Naive thymus-derived CD4-positive, alpha-beta T cell (primary cell): ENCODE data around the gene CDH16. TPM values are rescaled to one million over a fixed set of nuclear protein-coding genes. Genes with fewer than 3 reads are reported as not detected.
A peak's percentile ranks its signal among the peaks of the same experiment; 100 is the strongest.
"Not testable (repeated sequence)": the region's sequence is repeated elsewhere in the genome, so short reads cannot be mapped to it uniquely, and the experiment has no call there.

Experiments used
- ATAC-seq: fragments of 150-1000 bp; cut with Tn5 transposase; 2 replicates; pipeline ENCODE4 v1.10.0; 2021; ENCODE audit warnings: mild to moderate bottlenecking, moderate library complexity
- CTCF ChIA-PET: fragments of 350-600 bp; sonication (Branson Sonifier 250); formaldehyde crosslinking; loops from one replicate; lab custom pipeline; 2021; ENCODE audit warnings: antibody characterized with exemption; lab: Charles Lee
- POLR2A ChIA-PET: fragments of 350-600 bp; sonication (Branson Sonifier 250); formaldehyde crosslinking; loops from one replicate; lab custom pipeline; 2021; ENCODE audit warnings: antibody characterized with exemption, inconsistent platforms; lab: Charles Lee
- DNase-seq, 9 donors: peaks; one replicate each; pipeline versions ENCODE4 v3.0.0 to v3.0.0-alpha.2; 2020 to 2022; ENCODE audit warnings: mixed read lengths in 1 of 9
- H3K27ac ChIP-seq: one replicate; pipeline ENCODE4 v1.7.0; 2013; ENCODE audit warnings: mild to moderate bottlenecking, low read depth, low read length, moderate library complexity
- H3K27me3 ChIP-seq, 2 donors: one replicate each; pipeline ENCODE4 v1.7.0; 2013; ENCODE audit warnings: low read length in 2 of 2, mild to moderate bottlenecking in 2 of 2, moderate library complexity in 2 of 2; ENCODE audit not compliant: control insufficient read depth in 2 of 2, insufficient read depth in 2 of 2
- H3K36me3 ChIP-seq, 3 experiments: 1 replicate in 2 of 3; 2 replicates in 1 of 3; pipeline ENCODE4 v1.7.0; 2013; ENCODE audit warnings: low read length in 3 of 3, mild to moderate bottlenecking in 3 of 3, moderate library complexity in 1 of 3; ENCODE audit not compliant: insufficient read depth in 3 of 3, control insufficient read depth in 2 of 3
- H3K4me1 ChIP-seq, 2 donors: one replicate each; pipeline ENCODE4 v1.7.0; 2013; ENCODE audit warnings: low read length in 2 of 2, mild to moderate bottlenecking in 2 of 2, moderate library complexity in 1 of 2; ENCODE audit not compliant: control insufficient read depth in 2 of 2, insufficient read depth in 2 of 2
- H3K4me3 ChIP-seq: 2 replicates; pipeline ENCODE4 v1.7.0; 2013; ENCODE audit warnings: mild to moderate bottlenecking, low read length
- H3K9me3 ChIP-seq, 3 experiments: 1 replicate in 2 of 3; 2 replicates in 1 of 3; pipeline ENCODE4 v1.7.0; 2013; ENCODE audit warnings: low read length in 3 of 3; ENCODE audit not compliant: control insufficient read depth in 2 of 3
- H3K27ac Mint-ChIP-seq, 9 donors: one replicate each; pipeline ENCODE4 v1.8.0; 2020 to 2022; ENCODE audit warnings: mixed read lengths in 9 of 9, mild to moderate bottlenecking in 8 of 9, moderate library complexity in 5 of 9, inconsistent platforms in 2 of 9
- H3K27me3 Mint-ChIP-seq, 5 donors: one replicate each; pipeline ENCODE4 v1.8.0; 2021 to 2022; ENCODE audit warnings: mixed read lengths in 5 of 5, mild to moderate bottlenecking in 1 of 5
- H3K36me3 Mint-ChIP-seq, 5 donors: one replicate each; pipeline ENCODE4 v1.8.0; 2020 to 2022; ENCODE audit warnings: mixed read lengths in 5 of 5, mild to moderate bottlenecking in 3 of 5, inconsistent platforms in 1 of 5
- H3K4me1 Mint-ChIP-seq, 7 donors: one replicate each; pipeline ENCODE4 v1.8.0; 2020 to 2022; ENCODE audit warnings: mixed read lengths in 7 of 7, mild to moderate bottlenecking in 3 of 7, inconsistent platforms in 1 of 7
- H3K4me3 Mint-ChIP-seq, 10 donors: one replicate each; pipeline ENCODE4 v1.8.0; 2020 to 2022; ENCODE audit warnings: mild to moderate bottlenecking in 10 of 10, mixed read lengths in 10 of 10, moderate library complexity in 6 of 10, inconsistent platforms in 2 of 10
- H3K9me3 Mint-ChIP-seq, 11 donors: one replicate each; pipeline ENCODE4 v1.8.0; 2020 to 2022; ENCODE audit warnings: mixed read lengths in 11 of 11, mild to moderate bottlenecking in 4 of 11, inconsistent platforms in 1 of 11, moderate library complexity in 1 of 11
- intact Hi-C, 2 donors: fragments of 100-400 bp; cut with micrococcal nuclease; formaldehyde crosslinking; loops; one replicate each; pipeline ENCODE4 v1.15.1; 2023
- polyA plus RNA-seq, 2 donors: library from polyadenylated mRNA; unstranded; fragments of 300-500 nt; fragmentation: Illumina TruSeq; gene quantifications; one replicate each; pipeline ENCODE4 v1.2.3, GENCODE V29; 2021
- total RNA-seq, 6 experiments: library from RNA in 5 of 6; stranded (reverse) in 5 of 6; gene quantifications; 1 replicate in 5 of 6; 2 replicates in 1 of 6; pipeline ENCODE4 v1.2.3 and lab custom pipeline; 2021 to 2026

The CDH16 gene
- total and polyA plus RNA-seq, 7 experiments from 2014 or later, result not detected

- Mint-ChIP-seq H3K27ac (peak overlapping the region in 1 of 9 donors; percentile 77), H3K4me1 (peaks cover 7 to 49% (median 19%) of the 10 kb centered on the region in 7 donors), H3K4me3 (peak overlapping the region in 2 of 10 donors; percentile 51 to 69), H3K27me3 (no peaks in the 10 kb centered on the region), H3K9me3 (no peaks in the 10 kb centered on the region), H3K36me3 (no peaks in the 10 kb centered on the region)
- H3K27me3 ChIP-seq, result no peaks in the 10 kb centered on the region
- peaks cover 5 to 10% of the 10 kb centered on the region in 2 donors for H3K4me1 ChIP-seq
- no peak for DNase-seq
- no peak overlapping the region for H3K4me3 ChIP-seq
- no peaks in the 10 kb centered on the region for H3K9me3 ChIP-seq
- no peak for ATAC-seq
- H3K27ac ChIP-seq, result no peak overlapping the region
- CTCF ChIA-PET, result interaction anchor here (1.2 to 1.7 kb wide), 4 partner anchors 19 to 465 kb away, joined by 3 to 6 read pairs (median 4); partner anchors contain the start of gene NAE1
- H3K36me3 ChIP-seq, result no peaks in the 10 kb centered on the region
- intact Hi-C loops, result loop anchor here (2.0 to 5.0 kb wide), 8 partner anchors 41 to 395 kb away; partner anchors contain the start of genes DYNC1LI2 (in 2 of the 2) and NAE1 (in 1 of the 2)
- POLR2A ChIA-PET, result interaction anchor here (1.1 to 1.7 kb wide), 2 partner anchors 10 to 42 kb away, joined by 4 to 15 read pairs; partner anchors contain the start of gene NAE1
Measured at GRCh38 chr16:66871840-66872239, 46.8 kb downstream of the CDH16 start.

GRCh38 chr16:66871363-66871762 lies 47.3 kb downstream of the CDH16 start:
- H3K4me3 ChIP-seq, DNase-seq, H3K27me3 ChIP-seq, H3K27ac ChIP-seq, H3K4me1 ChIP-seq, CTCF ChIA-PET, H3K27ac Mint-ChIP-seq, H3K4me3 Mint-ChIP-seq, H3K36me3 Mint-ChIP-seq, H3K27me3 Mint-ChIP-seq, POLR2A ChIA-PET, H3K9me3 ChIP-seq, H3K9me3 Mint-ChIP-seq, ATAC-seq, H3K36me3 ChIP-seq: not testable (repeated sequence)
- H3K4me1 Mint-ChIP-seq, result peaks cover 7 to 49% (median 19%) of the 10 kb centered on the region in 7 donors
- intact Hi-C loops, result loop anchor here (5.0 kb wide), 3 partner anchors 119 to 394 kb away; partner anchors contain the start of gene DYNC1LI2 (in 1 of the 2)

GRCh38 chr16:66869424-66869823 lies 49.3 kb downstream of the CDH16 start:
- no peak overlapping the region for H3K4me3 ChIP-seq
- no peaks in the 10 kb centered on the region for H3K36me3 ChIP-seq
- ATAC-seq (no peak), DNase-seq (no peak)
- no peaks in the 10 kb centered on the region for H3K9me3 ChIP-seq
- Mint-ChIP-seq H3K4me3 (no peak overlapping the region), H3K27me3 (no peaks in the 10 kb centered on the region), H3K9me3 (no peaks in the 10 kb centered on the region), H3K27ac (peak overlapping the region in 1 of 9 donors; percentile 49), H3K4me1 (peaks cover 7 to 33% (median 19%) of the 10 kb centered on the region in 7 donors), H3K36me3 (no peaks in the 10 kb centered on the region)
- ChIA-PET CTCF (interaction anchor here (0.7 to 3.7 kb wide), 2 partner anchors 12 to 39 kb away, joined by 3 to 26 read pairs; partner anchors contain the start of genes NAE1 and PDP2), POLR2A (no interaction called here)
- no peak overlapping the region for H3K27ac ChIP-seq
- H3K4me1 ChIP-seq, result peaks cover 5 to 10% of the 10 kb centered on the region in 2 donors
- H3K27me3 ChIP-seq, result no peaks in the 10 kb centered on the region
- intact Hi-C loops, result no loop called here

- Mint-ChIP-seq H3K4me3 (no peak overlapping the region), H3K36me3 (no peaks in the 10 kb centered on the region), H3K9me3 (no peaks in the 10 kb centered on the region), H3K4me1 (peaks cover 0 to 6% (median 5%) of the 10 kb centered on the region in 7 donors), H3K27me3 (no peaks in the 10 kb centered on the region), H3K27ac (no peak overlapping the region)
- intact Hi-C loops, result no loop called here
- H3K27me3 ChIP-seq, result no peaks in the 10 kb centered on the region
- no peaks in the 10 kb centered on the region for H3K9me3 ChIP-seq
- H3K4me3 ChIP-seq, result no peak overlapping the region
- ChIA-PET POLR2A (no interaction called here), CTCF (interaction anchor here (1.5 kb wide), 1 partner anchor 9 kb away, joined by 4 read pairs; no protein-coding TSS in a partner anchor)
- ATAC-seq (no peak), DNase-seq (no peak)
- H3K27ac ChIP-seq, result no peak overlapping the region
- H3K36me3 ChIP-seq, result no peaks in the 10 kb centered on the region
- H3K4me1 ChIP-seq, result peaks cover 0 to 4% of the 10 kb centered on the region in 2 donors
Measured at GRCh38 chr16:66863707-66864106, 55.0 kb downstream of the CDH16 start.

GRCh38 chr16:66862023-66862520 lies 56.6 kb downstream of the CDH16 start:
- no peak overlapping the region for H3K27ac ChIP-seq
- intact Hi-C loops, result no loop called here
- H3K27ac Mint-ChIP-seq, result no peak overlapping the region

GRCh38 chr16:66859397-66860068 lies 59.2 kb downstream of the CDH16 start:
- H3K27ac ChIP-seq, result no peak overlapping the region
- DNase-seq, result no peak
- Mint-ChIP-seq H3K27me3 (no peaks in the 10 kb centered on the region), H3K4me1 (no peaks in the 10 kb centered on the region), H3K9me3 (no peaks in the 10 kb centered on the region), H3K36me3 (no peaks in the 10 kb centered on the region), H3K4me3 (no peak overlapping the region), H3K27ac (no peak overlapping the region)
- intact Hi-C loops, result no loop called here
- no peaks in the 10 kb centered on the region for H3K36me3 ChIP-seq
- no peak overlapping the region for H3K4me3 ChIP-seq
- CTCF ChIA-PET, result no interaction called here
- H3K4me1 ChIP-seq, result no peaks in the 10 kb centered on the region
- ATAC-seq, result no peak
- POLR2A ChIA-PET, result no interaction called here
- no peaks in the 10 kb centered on the region for H3K9me3 ChIP-seq
- no peaks in the 10 kb centered on the region for H3K27me3 ChIP-seq

More at GRCh38 chr16:66862023-66862520, 56.6 kb downstream of the CDH16 start:
- no peak overlapping the region for H3K4me3 Mint-ChIP-seq
- no peaks in the 10 kb centered on the region for H3K4me1 Mint-ChIP-seq
- H3K27me3 Mint-ChIP-seq, result no peaks in the 10 kb centered on the region
- DNase-seq (no peak), ATAC-seq (no peak)
- H3K36me3 Mint-ChIP-seq, result no peaks in the 10 kb centered on the region
- ChIA-PET POLR2A (no interaction called here), CTCF (interaction anchor here (0.5 to 1.5 kb wide), 2 partner anchors 11 to 47 kb away, joined by 3 to 4 read pairs; no protein-coding TSS in a partner anchor)
- Histone ChIP-seq H3K27me3 (no peaks in the 10 kb centered on the region), H3K4me1 (no peaks in the 10 kb centered on the region), H3K36me3 (no peaks in the 10 kb centered on the region), H3K9me3 (no peaks in the 10 kb centered on the region), H3K4me3 (no peak overlapping the region)
- H3K9me3 Mint-ChIP-seq, result no peaks in the 10 kb centered on the region
